HCT116 (cell line): ENCODE data around the gene DNAJC5.

Experiments
- CTCF ChIP-seq, 3 experiments: fragments of 200-600 bp in 1 of 3; sonication (generic) in 1 of 3; IDR thresholded peaks in 2 of 3; conservative IDR thresholded peaks in 1 of 3; 2 replicates each; pipeline ENCODE4 v1.5.1; 2012 to 2017; ENCODE audit warnings: low read depth in 2 of 3, low read length in 2 of 3, antibody characterized with exemption in 1 of 3, borderline replicate concordance in 1 of 3, control low read depth in 1 of 3, mild to moderate bottlenecking in 1 of 3, mixed read lengths in 1 of 3, mixed run types in 1 of 3, moderate library complexity in 1 of 3; ENCODE audit not compliant: insufficient read depth in 1 of 3
- ELF1 ChIP-seq: IDR thresholded peaks from 2 replicates; pipeline ENCODE4 v1.6.1; 2012; ENCODE audit warnings: low read depth, borderline replicate concordance
- EZH2 ChIP-seq: fragments of 200-600 bp; sonication (generic); IDR thresholded peaks from 2 replicates; pipeline ENCODE4 v1.6.1; 2017; ENCODE audit warnings: antibody characterized with exemption, mixed run types
- EZH2phosphoT487 ChIP-seq: fragments of 200-600 bp; IDR thresholded peaks from 2 replicates; pipeline ENCODE4 v1.6.1; 2018; ENCODE audit warnings: antibody characterized with exemption, borderline replicate concordance
- FOSL1 ChIP-seq: IDR thresholded peaks from 2 replicates; pipeline ENCODE4 v1.6.1; 2012; ENCODE audit warnings: low read depth
- JUND ChIP-seq: IDR thresholded peaks from 2 replicates; pipeline ENCODE4 v1.6.1; 2012
- POLR2A ChIP-seq: IDR thresholded peaks from 2 replicates; pipeline ENCODE4 v1.7.0; 2011; ENCODE audit warnings: borderline replicate concordance; ENCODE audit not compliant: insufficient read depth, insufficient read length; ENCODE audit errors: extremely low read depth
- POLR2AphosphoS5 ChIP-seq: IDR thresholded peaks from 2 replicates; pipeline ENCODE4 v1.6.1; 2011; ENCODE audit warnings: mild to moderate bottlenecking, low read depth, low read length, moderate library complexity
- SIN3A ChIP-seq: IDR thresholded peaks from 2 replicates; pipeline ENCODE4 v1.6.1; 2012; ENCODE audit warnings: low read depth
- YY1 ChIP-seq: IDR thresholded peaks from 2 replicates; pipeline ENCODE4 v1.6.1; 2011; ENCODE audit warnings: low read length, low read depth, moderate library complexity, mild to moderate bottlenecking; ENCODE audit not compliant: insufficient replicate concordance; ENCODE audit errors: extremely low read depth
- TF ChIP-seq, protein P1 (sequence below): IDR thresholded peaks from 2 replicates; pipeline ENCODE4 v1.6.1; 2012

GRCh38 chr20:63903796-63904561, 9.1 kb downstream of the DNAJC5 start:
- TF ChIP-seq YY1 (no peak), EZH2phosphoT487 (no peak), POLR2A (no peak), SIN3A (no peak), CTCF (IDR thresholded peaks at IDR 0.05 in 2 of 3, conservative IDR thresholded peaks at IDR 0.05 in 1 of 3; ENCODE audit: borderline replicate concordance in 1 of 3, insufficient read depth in 1 of 3, low read depth in 2 of 3, low read length in 2 of 3) (no peak), FOSL1 (no peak), EZH2 (no peak), ELF1 (no peak), JUND (no peak), POLR2AphosphoS5 (no peak)
- TF ChIP-seq, protein P1, sequence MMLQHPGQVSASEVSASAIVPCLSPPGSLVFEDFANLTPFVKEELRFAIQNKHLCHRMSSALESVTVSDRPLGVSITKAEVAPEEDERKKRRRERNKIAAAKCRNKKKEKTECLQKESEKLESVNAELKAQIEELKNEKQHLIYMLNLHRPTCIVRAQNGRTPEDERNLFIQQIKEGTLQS = no peak
